H1 (cell line): ENCODE measurements around the gene ERO1B. TPM values are rescaled to one million over a fixed set of nuclear protein-coding genes. Genes with fewer than 3 reads are reported as not detected.

Source experiments
- CTCF ChIA-PET: fragments of 300-600 bp; sonication (Branson Sonifier 250); formaldehyde crosslinking; loops from one replicate; lab custom pipeline; 2021; ENCODE audit not compliant: partially characterized antibody; lab: Charles Lee
- POLR2A ChIA-PET: fragments of 300-600 bp; sonication (Branson Sonifier 250); formaldehyde crosslinking; loops from one replicate; lab custom pipeline; 2021; ENCODE audit warnings: inconsistent platforms; ENCODE audit not compliant: partially characterized antibody; lab: Charles Lee
- DNase-seq, 2 experiments: peaks; one replicate each; pipeline versions ENCODE4 v3.0.0 to v3.0.0-alpha.2; 2010 to 2022; ENCODE audit warnings: low spot score in 2 of 2, low read depth in 1 of 2, mixed read lengths in 1 of 2
- FAIRE-seq: peaks from 2 replicates; lab custom pipeline; 2011; peaks lifted over from hg19 to GRCh38; lab: Jason Lieb, UNC
- H2AFZ ChIP-seq: 2 replicates; pipeline ENCODE4 v1.8.1; 2012; ENCODE audit warnings: low read length, inconsistent platforms
- H2AK5ac ChIP-seq: 2 replicates; pipeline ENCODE4 v1.6.1; 2013; ENCODE audit warnings: low read depth, low read length
- H2BK120ac ChIP-seq: replicated peaks from 2 replicates; pipeline ENCODE3; 2013; ENCODE audit warnings: low read depth, low read length, inconsistent platforms
- H2BK12ac ChIP-seq: 2 replicates; pipeline ENCODE4 v1.6.1; 2013; ENCODE audit warnings: low read depth, low read length
- H2BK15ac ChIP-seq: 2 replicates; pipeline ENCODE4 v1.6.1; 2013; ENCODE audit warnings: low read length
- H2BK20ac ChIP-seq: 2 replicates; pipeline ENCODE4 v1.6.1; 2013; ENCODE audit warnings: low read length
- H2BK5ac ChIP-seq: 2 replicates; pipeline ENCODE4 v1.6.1; 2013; ENCODE audit warnings: low read depth, low read length
- H3K14ac ChIP-seq: 2 replicates; pipeline ENCODE4 v1.6.1; 2013; ENCODE audit warnings: inconsistent platforms; ENCODE audit not compliant: insufficient read length
- H3K18ac ChIP-seq: 2 replicates; pipeline ENCODE4 v1.6.1; 2013; ENCODE audit warnings: low read length; ENCODE audit errors: extremely low read depth
- H3K23ac ChIP-seq: 2 replicates; pipeline ENCODE4 v1.6.1; 2013; ENCODE audit warnings: inconsistent platforms; ENCODE audit not compliant: insufficient read length
- H3K23me2 ChIP-seq: 2 replicates; pipeline ENCODE4 v1.6.1; 2013; ENCODE audit warnings: low read depth, low read length
- H3K27ac ChIP-seq: 2 replicates; pipeline ENCODE4 v1.6.1; 2011; ENCODE audit warnings: low read depth, low read length, inconsistent platforms
- H3K27me3 ChIP-seq, 4 experiments: replicated peaks in 1 of 4; 1 replicate in 1 of 4; 2 replicates in 3 of 4; pipeline versions ENCODE4 v1.6.1 to v1.8.1; 2011 to 2013; ENCODE audit warnings: low read length in 3 of 4, mild to moderate bottlenecking in 3 of 4, inconsistent platforms in 2 of 4, mixed read lengths in 2 of 4, moderate library complexity in 1 of 4; ENCODE audit not compliant: control insufficient read depth in 3 of 4, insufficient read depth in 3 of 4; ENCODE audit errors: extremely low read depth in 1 of 4
- H3K36me3 ChIP-seq, 4 experiments: 2 replicates each; pipeline versions ENCODE4 v1.6.1 to v1.8.1; 2011 to 2013; ENCODE audit warnings: mild to moderate bottlenecking in 4 of 4, low read length in 3 of 4, moderate library complexity in 2 of 4, control low read depth in 1 of 4, inconsistent platforms in 1 of 4; ENCODE audit not compliant: insufficient read depth in 4 of 4, control insufficient read depth in 2 of 4
- H3K4ac ChIP-seq: replicated peaks from 2 replicates; pipeline ENCODE3; 2013; ENCODE audit warnings: low read length, low read depth, mixed read lengths, inconsistent platforms; ENCODE audit not compliant: insufficient read length
- H3K4me1 ChIP-seq, 4 experiments: replicated peaks in 1 of 4; 1 replicate in 1 of 4; 2 replicates in 3 of 4; pipeline versions ENCODE4 v1.6.1 to v1.8.1; 2011 to 2013; ENCODE audit warnings: low read length in 3 of 4, inconsistent platforms in 2 of 4, mixed read lengths in 1 of 4; ENCODE audit not compliant: insufficient read depth in 4 of 4, control insufficient read depth in 3 of 4
- H3K4me2 ChIP-seq, 2 experiments: 2 replicates each; pipeline versions ENCODE4 v1.6.1 to v1.8.1; 2011 to 2013; ENCODE audit warnings: low read depth in 2 of 2, low read length in 2 of 2, control low read depth in 1 of 2, inconsistent platforms in 1 of 2, mild to moderate bottlenecking in 1 of 2; ENCODE audit not compliant: insufficient read depth in 1 of 2
- H3K4me3 ChIP-seq, 4 experiments: fragments of 200-600, 300-600 bp in 1 of 4; sonication (generic), shearing (Covaris generic), sonication (Bioruptor Twin) in 1 of 4; 2 replicates each; pipeline versions ENCODE4 v1.5.1 to v1.8.1; 2011 to 2016; ENCODE audit warnings: low read length in 4 of 4, low read depth in 3 of 4, control low read depth in 2 of 4, inconsistent platforms in 2 of 4, mild to moderate bottlenecking in 2 of 4, mixed read lengths in 1 of 4, moderate library complexity in 1 of 4; ENCODE audit not compliant: insufficient read depth in 2 of 4; ENCODE audit errors: extremely low read depth in 1 of 4
- H3K56ac ChIP-seq: replicated peaks from 2 replicates; pipeline ENCODE3; 2013; ENCODE audit warnings: low read depth, mild to moderate bottlenecking, mixed read lengths, low read length, inconsistent platforms; ENCODE audit not compliant: insufficient read length
- H3K79me1 ChIP-seq: 2 replicates; pipeline ENCODE4 v1.6.1; 2013; ENCODE audit warnings: low read depth, low read length, control low read depth
- H3K79me2 ChIP-seq, 2 experiments: 2 replicates each; pipeline versions ENCODE4 v1.6.1 to v1.8.1; 2012 to 2013; ENCODE audit warnings: low read length in 2 of 2, mild to moderate bottlenecking in 2 of 2, inconsistent platforms in 1 of 2; ENCODE audit not compliant: insufficient read depth in 2 of 2, control insufficient read depth in 1 of 2
- H3K9ac ChIP-seq, 4 experiments: replicated peaks in 1 of 4; 1 replicate in 1 of 4; 2 replicates in 3 of 4; pipeline versions ENCODE4 v1.6.1 to v1.8.1; 2011 to 2013; ENCODE audit warnings: low read depth in 3 of 4, low read length in 3 of 4, control low read depth in 2 of 4, mild to moderate bottlenecking in 2 of 4, moderate library complexity in 2 of 4, inconsistent platforms in 1 of 4; ENCODE audit errors: extremely low read depth in 1 of 4
- H3K9me3 ChIP-seq, 2 experiments: 2 replicates each; pipeline versions ENCODE4 v1.6.1 to v1.8.1; 2012 to 2013; ENCODE audit warnings: mild to moderate bottlenecking in 2 of 2, moderate library complexity in 2 of 2, control low read depth in 1 of 2, inconsistent platforms in 1 of 2, low read depth in 1 of 2, low read length in 1 of 2, mixed read lengths in 1 of 2; ENCODE audit not compliant: insufficient read depth in 2 of 2
- H4K20me1 ChIP-seq, 2 experiments: replicated peaks in 1 of 2; 2 replicates each; pipeline versions ENCODE3 to v1.8.1; 2011 to 2013; ENCODE audit warnings: inconsistent platforms in 2 of 2, low read length in 2 of 2, mild to moderate bottlenecking in 1 of 2; ENCODE audit not compliant: insufficient read depth in 2 of 2, control insufficient read depth in 1 of 2
- H4K5ac ChIP-seq: 2 replicates; pipeline ENCODE4 v1.6.1; 2013; ENCODE audit warnings: low read length, low read depth, mixed read lengths, inconsistent platforms; ENCODE audit not compliant: insufficient read length
- H4K8ac ChIP-seq: 2 replicates; pipeline ENCODE4 v1.8.0; 2013; ENCODE audit warnings: mild to moderate bottlenecking, moderate library complexity, low read length, inconsistent platforms; ENCODE audit not compliant: insufficient read depth; ENCODE audit errors: extremely low read depth
- H4K91ac ChIP-seq: replicated peaks from 2 replicates; pipeline ENCODE3; 2013; ENCODE audit warnings: low read length, mixed read lengths, inconsistent platforms; ENCODE audit not compliant: insufficient read length
- ASH2L ChIP-seq: fragments of 200-600, 300-600 bp; sonication (generic); IDR thresholded peaks from one replicate; pipeline ENCODE4 v1.7.1; 2017; ENCODE audit warnings: low read length
- CEBPB ChIP-seq: IDR thresholded peaks from 2 replicates; pipeline ENCODE4 v1.6.1; 2012; ENCODE audit warnings: low read depth, low read length
- CHD1 ChIP-seq: IDR thresholded peaks from 2 replicates; pipeline ENCODE4 v1.6.1; 2012; ENCODE audit warnings: low read depth, low read length, improper control_type of control experiment
- HDAC6 ChIP-seq: IDR thresholded peaks from one replicate; pipeline ENCODE4 v1.7.1; 2012; ENCODE audit warnings: low read depth, mild to moderate bottlenecking, inconsistent platforms, low read length, moderate library complexity
- KDM1A ChIP-seq: fragments of 200-600, 300-600 bp; sonication (generic); IDR thresholded peaks from 2 replicates; pipeline ENCODE4 v1.7.1; 2016; ENCODE audit warnings: mild to moderate bottlenecking, low read length, borderline replicate concordance
- POLR2A ChIP-seq, 2 experiments: IDR thresholded peaks; 1 replicate in 1 of 2; 2 replicates in 1 of 2; pipeline ENCODE4 v1.6.1; 2011; ENCODE audit warnings: low read depth in 2 of 2, low read length in 2 of 2, mild to moderate bottlenecking in 2 of 2; ENCODE audit errors: control extremely low read depth in 1 of 2
- POLR2AphosphoS5 ChIP-seq: IDR thresholded peaks from 2 replicates; pipeline ENCODE4 v1.6.1; 2011; ENCODE audit warnings: low read depth, low read length
- POU5F1 ChIP-seq: IDR thresholded peaks from 2 replicates; pipeline ENCODE4 v1.6.1; 2011; ENCODE audit warnings: low read depth, mild to moderate bottlenecking, low read length, moderate library complexity
- SIN3A ChIP-seq, 2 experiments: IDR thresholded peaks in 1 of 2; conservative IDR thresholded peaks in 1 of 2; 2 replicates each; pipeline ENCODE4 v1.6.1; 2011 to 2012; ENCODE audit warnings: low read length in 2 of 2, improper control_type of control experiment in 1 of 2, low read depth in 1 of 2, mild to moderate bottlenecking in 1 of 2
- WGBS, 2 experiments: shearing (Covaris generic) in 1 of 2; methylation state at CpG; one replicate each; pipeline versions ENCODE4 v1.1.6 to v1.1.7; 2013 to 2015; ENCODE audit warnings: low lambda C conversion rate in 2 of 2, mixed read lengths in 2 of 2, inconsistent platforms in 1 of 2, low coverage in 1 of 2, missing lambda C conversion rate in 1 of 2; ENCODE audit not compliant: insufficient replicate concordance in 2 of 2, insufficient coverage in 1 of 2, insufficient read length in 1 of 2; ENCODE audit errors: extremely low coverage in 1 of 2, missing lambda C conversion rate in 1 of 2; 5-methylcytosine and 5-hydroxymethylcytosine counted together
- polyA plus RNA-seq, 7 experiments: library from polyadenylated mRNA; depleted of rRNA in 3 of 7; stranded (reverse) in 5 of 7; unstranded in 2 of 7; fragments of >200 nt in 5 of 7; fragments of 200-250 nt in 2 of 7; gene quantifications; 1 replicate in 5 of 7; 2 replicates in 1 of 7; 4 replicates in 1 of 7; pipeline versions ENCODE4 v1.2.1 to v1.2.3, GENCODE V29; 2011 to 2013; ENCODE audit warnings: missing spikeins in 2 of 7, mixed read lengths in 2 of 7
- total RNA-seq: library from RNA; stranded (reverse); fragmentation: NEBNext Ultra II Directional; extraction: Animal tissue kit (Norgen Biotek cat#: 25700); gene quantifications from 2 replicates; pipeline ENCODE4 v1.2.1, GENCODE V29; 2021
- TF ChIP-seq, protein P1 (sequence below): IDR thresholded peaks from 2 replicates; pipeline ENCODE4 v1.6.1; 2012; ENCODE audit warnings: inconsistent platforms
- TF ChIP-seq, protein P2 (sequence below), 3 experiments: IDR thresholded peaks; 1 replicate in 2 of 3; 2 replicates in 1 of 3; pipeline versions ENCODE4 v1.5.1 to v1.6.1; 2011; ENCODE audit warnings: low read length in 3 of 3, mild to moderate bottlenecking in 3 of 3, inconsistent platforms in 2 of 3, low read depth in 1 of 3, moderate library complexity in 1 of 3; ENCODE audit not compliant: insufficient read depth in 1 of 3; ENCODE audit errors: control extremely low read depth in 1 of 3

ERO1B gene
- total and polyA plus RNA-seq, 2 of the 8 experiments (the other 6 are each of a cell fraction or from before 2014, with no cell fraction given), result 0.74 to 5.6 TPM

DNA sequence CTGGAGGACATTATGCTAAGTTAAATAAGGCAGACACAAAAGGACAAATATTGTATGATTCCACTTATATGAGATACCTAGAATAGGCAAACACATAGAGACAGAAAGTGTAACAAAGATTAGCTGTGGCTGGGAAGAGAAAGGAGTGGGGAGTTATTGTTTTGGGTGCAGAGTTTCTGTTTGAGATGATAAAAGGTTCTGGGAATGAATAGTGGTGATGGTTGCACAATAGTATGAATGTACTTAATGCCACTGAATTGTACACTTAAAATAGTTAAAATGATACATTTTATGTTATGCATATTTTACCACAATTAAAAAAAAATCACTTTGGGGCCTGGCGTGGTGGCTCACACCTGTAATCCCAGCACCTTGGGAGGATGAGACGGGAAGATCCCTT lies 21.2 kb upstream of the ERO1B start:
- FAIRE-seq, result no peak
- Histone ChIP-seq H3K56ac (no peak overlapping the region), H3K9ac (no peak overlapping the region), H3K23ac (no peak overlapping the region), H3K23me2 (no peaks in the 10 kb centered on the region), H2BK15ac (no peak overlapping the region), H2BK120ac (no peak overlapping the region), H4K5ac (no peak overlapping the region), H3K36me3 (no peaks in the 10 kb centered on the region), H3K14ac (no peak overlapping the region), H4K20me1 (no peaks in the 10 kb centered on the region), H3K9me3 (no peaks in the 10 kb centered on the region), H2BK5ac (no peak overlapping the region), H3K4me1 (peaks cover 0 to 4% (median 0%) of the 10 kb centered on the region in 4 experiments; a peak in 2 of 7 replicates), H4K8ac (no peak overlapping the region), H2AFZ (no peak overlapping the region), H3K4me2 (no peak overlapping the region), H3K79me1 (no peaks in the 10 kb centered on the region), H3K18ac (no peak overlapping the region), H2AK5ac (no peak overlapping the region), H2BK20ac (no peak overlapping the region), H4K91ac (no peak overlapping the region), H3K27ac (no peak overlapping the region), H2BK12ac (no peak overlapping the region), H3K4ac (no peak overlapping the region), H3K79me2 (no peaks in the 10 kb centered on the region), H3K27me3 (no peaks in the 10 kb centered on the region), H3K4me3 (no peak overlapping the region)
- POLR2A ChIA-PET, result interaction anchor here (1.2 kb wide), 1 partner anchor 21 kb away, joined by 3 read pairs; the partner anchor contains the start of gene ERO1B
- CTCF ChIA-PET, result interaction anchor here (0.6 kb wide), 1 partner anchor 22 kb away, joined by 3 read pairs; no protein-coding TSS in a partner anchor
- no peak for DNase-seq
- 97% methylated on average over 2 of the region's 2 CpGs; no CpG with 5 or more reads in 1 of the 2 experiments for WGBS, 2 experiments
- TF ChIP-seq POLR2AphosphoS5, result no peak
- no peak for TF ChIP-seq POLR2A (IDR thresholded peaks at IDR 0.05; ENCODE audit: control extremely low read depth in 1 of 2, low read depth in 2 of 2, low read length in 2 of 2)
- TF ChIP-seq SIN3A (conservative IDR thresholded peaks at IDR 0.05 in 1 of 2, IDR thresholded peaks at IDR 0.05 in 1 of 2; ENCODE audit: low read depth in 1 of 2, low read length in 2 of 2), result no peak
- TF ChIP-seq, protein P1, sequence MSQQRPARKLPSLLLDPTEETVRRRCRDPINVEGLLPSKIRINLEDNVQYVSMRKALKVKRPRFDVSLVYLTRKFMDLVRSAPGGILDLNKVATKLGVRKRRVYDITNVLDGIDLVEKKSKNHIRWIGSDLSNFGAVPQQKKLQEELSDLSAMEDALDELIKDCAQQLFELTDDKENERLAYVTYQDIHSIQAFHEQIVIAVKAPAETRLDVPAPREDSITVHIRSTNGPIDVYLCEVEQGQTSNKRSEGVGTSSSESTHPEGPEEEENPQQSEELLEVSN, result no peak
- TF ChIP-seq HDAC6, result no peak
- TF ChIP-seq CHD1, result no peak
- TF ChIP-seq CEBPB, result no peak
- TF ChIP-seq, protein P2, sequence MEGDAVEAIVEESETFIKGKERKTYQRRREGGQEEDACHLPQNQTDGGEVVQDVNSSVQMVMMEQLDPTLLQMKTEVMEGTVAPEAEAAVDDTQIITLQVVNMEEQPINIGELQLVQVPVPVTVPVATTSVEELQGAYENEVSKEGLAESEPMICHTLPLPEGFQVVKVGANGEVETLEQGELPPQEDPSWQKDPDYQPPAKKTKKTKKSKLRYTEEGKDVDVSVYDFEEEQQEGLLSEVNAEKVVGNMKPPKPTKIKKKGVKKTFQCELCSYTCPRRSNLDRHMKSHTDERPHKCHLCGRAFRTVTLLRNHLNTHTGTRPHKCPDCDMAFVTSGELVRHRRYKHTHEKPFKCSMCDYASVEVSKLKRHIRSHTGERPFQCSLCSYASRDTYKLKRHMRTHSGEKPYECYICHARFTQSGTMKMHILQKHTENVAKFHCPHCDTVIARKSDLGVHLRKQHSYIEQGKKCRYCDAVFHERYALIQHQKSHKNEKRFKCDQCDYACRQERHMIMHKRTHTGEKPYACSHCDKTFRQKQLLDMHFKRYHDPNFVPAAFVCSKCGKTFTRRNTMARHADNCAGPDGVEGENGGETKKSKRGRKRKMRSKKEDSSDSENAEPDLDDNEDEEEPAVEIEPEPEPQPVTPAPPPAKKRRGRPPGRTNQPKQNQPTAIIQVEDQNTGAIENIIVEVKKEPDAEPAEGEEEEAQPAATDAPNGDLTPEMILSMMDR (IDR thresholded peaks at IDR 0.05; ENCODE audit: control extremely low read depth in 1 of 3, insufficient read depth in 1 of 3, low read depth in 1 of 3, low read length in 3 of 3), result no peak
- TF ChIP-seq KDM1A, result no peak
- TF ChIP-seq ASH2L, result no peak
- TF ChIP-seq POU5F1, result no peak
